K562 (cell line): ENCODE measurements around the gene XPA. TPM values are rescaled to one million over a fixed set of nuclear protein-coding genes. Genes with fewer than 3 reads are reported as not detected.

Source experiments
- KDM2B ChIP-seq: fragments of 250-450 bp; sonication (Bioruptor Pico); IDR thresholded peaks from 2 replicates; pipeline ENCODE4 v1.8.0; 2021; ENCODE audit warnings: mild to moderate bottlenecking, moderate library complexity
- MGA ChIP-seq: fragments of 450-650 bp; IDR thresholded peaks from 2 replicates; pipeline ENCODE4 v1.6.1; 2016; ENCODE audit warnings: mild to moderate bottlenecking, moderate library complexity
- NELFE ChIP-seq: IDR thresholded peaks from 2 replicates; pipeline ENCODE4 v1.6.1; 2011; ENCODE audit warnings: mild to moderate bottlenecking; ENCODE audit not compliant: insufficient read depth, insufficient read length
- TEAD1 ChIP-seq, 2 experiments: fragments of 450-650 bp in 1 of 2; sonication (generic) in 1 of 2; formaldehyde crosslinking; IDR thresholded peaks; 2 replicates each; pipeline versions ENCODE4 v1.4.0 to v1.8.0; 2020 to 2022; ENCODE audit warnings: mild to moderate bottlenecking in 2 of 2, missing genetic modification reagents in 1 of 2
- ZBTB2 ChIP-seq: fragments of 450-650 bp; IDR thresholded peaks from 2 replicates; pipeline ENCODE4 v1.6.1; 2016; ENCODE audit warnings: antibody characterized with exemption
- ZMIZ1 ChIP-seq, 2 experiments: fragments of 150-350 bp in 1 of 2; IDR thresholded peaks; 2 replicates each; pipeline ENCODE4 v1.6.1; 2012 to 2016; ENCODE audit warnings: low read depth in 2 of 2, low read length in 2 of 2, mild to moderate bottlenecking in 1 of 2, moderate library complexity in 1 of 2
- ZNF639 ChIP-seq, 2 experiments: fragments of 200-800 bp in 1 of 2; sonication (Bioruptor generic) in 1 of 2; sonication (generic) in 1 of 2; formaldehyde crosslinking in 1 of 2; IDR thresholded peaks in 1 of 2; conservative IDR thresholded peaks in 1 of 2; 2 replicates each; pipeline versions ENCODE4 v1.5.0 to v1.6.1; 2016 to 2020; ENCODE audit warnings: missing compliant biosample characterization in 1 of 2, missing genetic modification characterization in 1 of 2, missing genetic modification reagents in 1 of 2
- polyA plus RNA-seq, 8 experiments: library from polyadenylated mRNA; depleted of rRNA in 4 of 8; stranded (reverse) in 5 of 8; unstranded in 3 of 8; fragments of >200 nt; fragmentation: Nextera tagmentation in 2 of 8; fragmentation: Illumina TruSeq in 1 of 8; extraction: Ambion mirVana in 2 of 8; extraction: Trizol in 1 of 8; gene quantifications; 2 replicates each; pipeline versions ENCODE4 v1.2.1 to v1.2.3, GENCODE V29; 2011 to 2014; ENCODE audit warnings: inconsistent platforms in 1 of 8, missing spikeins in 1 of 8
- total RNA-seq, 7 experiments: library from RNA; depleted of rRNA in 6 of 7; stranded (reverse); fragments of >200 nt in 6 of 7; fragmentation: Illumina TruSeq in 2 of 7; extraction: Trizol in 2 of 7; gene quantifications; 2 replicates each; pipeline versions ENCODE4 v1.2.1 to v1.2.3, GENCODE V29; 2011 to 2021; ENCODE audit warnings: low replicate concordance in 1 of 7

Gene XPA
- total and polyA plus RNA-seq, 9 of the 15 experiments (the other 6 are each of a cell fraction or from before 2014, with no cell fraction given): 5.1 to 18.2 (median 14.1) TPM

DNA sequence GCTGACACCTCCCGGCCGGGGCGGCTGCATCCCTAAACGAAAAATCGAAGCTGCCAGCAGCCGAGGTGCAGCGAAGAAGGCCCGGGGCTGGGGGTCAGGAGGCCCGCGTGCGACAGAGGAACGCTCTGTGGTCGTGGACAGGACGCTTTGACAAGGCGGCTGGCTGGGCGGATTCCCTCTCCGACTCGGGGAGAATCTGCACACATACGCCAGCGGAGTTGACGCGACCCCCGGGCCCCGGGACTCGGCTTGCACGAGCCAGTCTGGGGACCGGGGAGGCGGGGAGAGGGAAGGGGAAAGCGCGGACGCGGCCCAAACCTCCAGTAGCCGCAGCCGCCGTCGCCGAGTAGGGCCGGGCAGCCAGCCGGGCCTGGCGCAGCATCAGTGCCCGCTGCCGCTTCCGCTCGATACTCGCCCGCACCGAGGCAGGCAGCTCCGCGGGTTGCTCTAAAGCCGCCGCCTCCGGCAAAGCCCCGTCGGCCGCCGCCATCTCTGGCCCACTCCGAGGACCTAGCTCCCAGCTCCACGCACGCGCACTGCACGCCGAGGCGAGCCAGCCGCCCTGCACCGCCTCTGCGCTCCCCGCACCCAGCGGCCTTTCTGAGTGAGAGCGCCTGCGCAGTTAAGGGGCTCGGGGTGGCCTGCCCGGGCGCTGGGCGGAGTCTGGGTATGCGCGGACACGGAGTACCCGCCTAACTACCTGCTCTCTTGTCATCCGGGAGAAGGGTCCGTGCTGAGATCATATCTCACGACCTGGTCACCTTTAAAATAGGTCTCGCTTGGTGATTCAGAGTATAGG, at the start of gene XPA (continued):
- TF ChIP-seq MGA: no peak; the same call in 1 of the 2 replicates
- TF ChIP-seq ZNF639 (CRISPR knock-in tag; conservative IDR thresholded peaks at IDR 0.05 in 1 of 2, IDR thresholded peaks at IDR 0.05 in 1 of 2): no peak
- no peak for TF ChIP-seq KDM2B (CRISPR knock-in tag)
- TF ChIP-seq ZMIZ1 (IDR thresholded peaks at IDR 0.05; ENCODE audit: low read depth in 2 of 2, low read length in 2 of 2): no peak
- TF ChIP-seq ZBTB2: peak; percentile 72; the same call in 1 of the 2 replicates
- TF ChIP-seq TEAD1 (CRISPR knock-in tag; IDR thresholded peaks at IDR 0.05): no peak; a peak in 1 of 4 replicates
- TF ChIP-seq NELFE: no peak
